Activated CD8-positive, alpha-beta T cell treated with anti-CD3 and anti-CD28 coated beads for 36 hours (primary cell): Measurements from ENCODE around the gene PLPPR2. TPM values are rescaled to one million over a fixed set of nuclear protein-coding genes. Genes with fewer than 3 reads are reported as not detected.

Experiments used
- ATAC-seq: fragments of 200-7000 bp; cut with Tn5 transposase; one replicate; pipeline ENCODE4 v1.10.0; 2021; ENCODE audit warnings: mild to moderate bottlenecking, moderate library complexity
- CTCF ChIA-PET: fragments of 350-600 bp; sonication (Branson Sonifier 250); formaldehyde crosslinking; loops from one replicate; lab custom pipeline; 2021; ENCODE audit warnings: antibody characterized with exemption; lab: Charles Lee
- POLR2A ChIA-PET: fragments of 350-600 bp; sonication (Branson Sonifier 250); formaldehyde crosslinking; loops from one replicate; lab custom pipeline; 2021; ENCODE audit warnings: antibody characterized with exemption; lab: Charles Lee
- DNase-seq: peaks from one replicate; pipeline ENCODE4 v3.0.0-alpha.2; 2020
- H3K27ac Mint-ChIP-seq: one replicate; pipeline ENCODE4 v1.8.0; 2021; ENCODE audit warnings: mild to moderate bottlenecking, mixed read lengths
- H3K27me3 Mint-ChIP-seq: one replicate; pipeline ENCODE4 v1.8.0; 2021; ENCODE audit warnings: mixed read lengths
- H3K36me3 Mint-ChIP-seq: one replicate; pipeline ENCODE4 v1.8.0; 2021; ENCODE audit warnings: low read depth, mixed read lengths
- H3K4me1 Mint-ChIP-seq: one replicate; pipeline ENCODE4 v1.8.0; 2021; ENCODE audit warnings: low read depth, mixed read lengths
- H3K4me3 Mint-ChIP-seq: one replicate; pipeline ENCODE4 v1.8.0; 2021; ENCODE audit warnings: mild to moderate bottlenecking, moderate library complexity, mixed read lengths
- H3K9me3 Mint-ChIP-seq: one replicate; pipeline ENCODE4 v1.8.0; 2021; ENCODE audit warnings: mixed read lengths
- CTCF ChIP-seq: fragments of 200-600 bp; IDR thresholded peaks from one replicate; pipeline ENCODE4 v1.8.0; 2022; ENCODE audit warnings: antibody characterized with exemption, mild to moderate bottlenecking
- intact Hi-C: fragments of 100-400 bp; cut with micrococcal nuclease; formaldehyde crosslinking; loops from one replicate; pipeline ENCODE4 v1.10.0; 2022
- total RNA-seq, 2 experiments: library from RNA; stranded (reverse); gene quantifications; one replicate each; pipeline ENCODE4 v1.2.3, GENCODE V29; 2021

Gene PLPPR2
- total RNA-seq, 2 experiments from 2014 or later = 1.2 to 1.8 TPM

- H3K27ac Mint-ChIP-seq = no peak overlapping the region
- intact Hi-C loops = no loop called here
- ATAC-seq (no peak), DNase-seq (no peak)
- no peak for TF ChIP-seq CTCF
- H3K4me3 Mint-ChIP-seq = no peak overlapping the region
- POLR2A ChIA-PET = no interaction called here
- H3K36me3 Mint-ChIP-seq = no peaks in the 10 kb centered on the region
- H3K4me1 Mint-ChIP-seq = no peaks in the 10 kb centered on the region
- CTCF ChIA-PET = no interaction called here
- peaks cover 6% of the 10 kb centered on the region for H3K27me3 Mint-ChIP-seq
- H3K9me3 Mint-ChIP-seq = no peaks in the 10 kb centered on the region
Measured at GRCh38 chr19:11397089-11397610, 41.9 kb downstream of the PLPPR2 start.

GRCh38 chr19:11399667-11400066, 44.4 kb downstream of the PLPPR2 start:
- intact Hi-C loops = no loop called here
- Mint-ChIP-seq H3K36me3 (no peaks in the 10 kb centered on the region), H3K4me3 (no peak overlapping the region), H3K27ac (no peak overlapping the region), H3K27me3 (peaks cover 6% of the 10 kb centered on the region), H3K9me3 (no peaks in the 10 kb centered on the region), H3K4me1 (no peaks in the 10 kb centered on the region)
- POLR2A ChIA-PET = no interaction called here
- CTCF ChIA-PET = no interaction called here
- no peak for DNase-seq
- TF ChIP-seq CTCF = no peak
- no peak for ATAC-seq

DNA sequence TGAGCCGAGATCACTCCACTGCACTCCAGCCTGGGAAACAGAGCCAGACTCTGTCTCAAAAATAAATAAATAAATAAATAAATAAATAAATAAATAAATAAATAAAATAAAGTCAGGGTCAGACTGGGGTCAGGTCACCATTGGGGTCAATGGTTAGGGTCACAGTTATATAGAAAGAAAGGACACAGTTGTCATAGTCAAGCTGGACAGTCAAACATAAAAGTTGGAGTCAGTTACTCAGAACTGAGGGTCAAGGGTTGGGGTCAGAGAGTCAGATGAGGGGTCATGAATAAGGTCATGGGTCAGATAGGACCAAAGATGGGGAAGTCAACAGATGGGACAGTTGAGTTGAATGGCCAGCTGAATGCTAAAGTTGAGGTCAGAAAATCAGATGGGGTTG, 45.6 kb downstream of the PLPPR2 start:
- Mint-ChIP-seq H3K4me1 (no peaks in the 10 kb centered on the region), H3K36me3 (no peaks in the 10 kb centered on the region), H3K9me3 (no peaks in the 10 kb centered on the region), H3K27ac (no peak overlapping the region), H3K27me3 (peaks cover 3% of the 10 kb centered on the region), H3K4me3 (no peak overlapping the region)
- intact Hi-C loops = no loop called here
- ChIA-PET POLR2A (no interaction called here), CTCF (interaction anchor here (0.8 kb wide), 1 partner anchor 18 kb away, joined by 3 read pairs; no protein-coding TSS in a partner anchor)
- ATAC-seq (no peak), DNase-seq (no peak)
- TF ChIP-seq CTCF = no peak

DNA sequence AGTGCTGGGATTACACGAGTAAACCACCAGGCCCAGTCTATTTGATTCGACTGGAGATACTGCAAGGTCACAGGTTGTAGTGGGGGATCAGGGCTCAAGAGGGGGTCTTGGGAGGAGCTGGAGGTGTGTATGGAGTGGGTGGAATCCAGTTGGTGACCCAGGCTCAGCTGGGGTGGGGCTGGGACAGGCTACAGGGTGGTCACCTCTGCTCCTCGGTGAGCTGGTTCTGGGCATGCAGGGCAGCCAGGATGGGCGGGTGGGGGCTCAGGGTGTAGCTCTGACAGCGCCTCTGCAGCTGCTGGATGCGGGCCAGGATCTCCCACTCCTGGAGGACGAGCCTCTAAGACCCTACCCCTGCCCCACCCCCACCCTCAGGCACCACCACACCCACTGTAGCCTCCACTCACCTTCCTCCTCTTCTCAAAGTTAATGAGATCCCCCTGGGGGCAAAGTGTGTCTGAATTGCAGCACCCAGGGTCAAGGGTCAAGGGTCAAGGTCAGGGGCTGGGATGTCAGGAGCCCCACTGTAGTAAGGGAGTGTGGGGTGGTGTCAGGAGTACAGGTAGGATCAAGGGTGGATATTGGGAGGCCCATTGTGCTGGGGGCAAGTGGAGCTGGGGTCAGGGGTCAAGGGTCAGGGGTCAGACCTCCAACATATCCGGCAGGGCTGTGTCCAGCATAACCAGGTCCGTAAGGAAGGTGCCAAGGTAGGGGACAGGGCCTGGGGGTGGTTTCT, 46.7 kb downstream of the PLPPR2 start:
- ATAC-seq (no peak), DNase-seq (no peak)
- Mint-ChIP-seq H3K27me3 (peaks cover 6% of the 10 kb centered on the region), H3K27ac (no peak overlapping the region), H3K36me3 (no peaks in the 10 kb centered on the region), H3K4me3 (no peak overlapping the region), H3K9me3 (no peaks in the 10 kb centered on the region), H3K4me1 (no peaks in the 10 kb centered on the region)
- intact Hi-C loops = no loop called here
- ChIA-PET POLR2A (no interaction called here), CTCF (interaction anchor here (0.6 kb wide), 1 partner anchor 10 kb away, joined by 3 read pairs; no protein-coding TSS in a partner anchor)
- no peak for TF ChIP-seq CTCF

DNA sequence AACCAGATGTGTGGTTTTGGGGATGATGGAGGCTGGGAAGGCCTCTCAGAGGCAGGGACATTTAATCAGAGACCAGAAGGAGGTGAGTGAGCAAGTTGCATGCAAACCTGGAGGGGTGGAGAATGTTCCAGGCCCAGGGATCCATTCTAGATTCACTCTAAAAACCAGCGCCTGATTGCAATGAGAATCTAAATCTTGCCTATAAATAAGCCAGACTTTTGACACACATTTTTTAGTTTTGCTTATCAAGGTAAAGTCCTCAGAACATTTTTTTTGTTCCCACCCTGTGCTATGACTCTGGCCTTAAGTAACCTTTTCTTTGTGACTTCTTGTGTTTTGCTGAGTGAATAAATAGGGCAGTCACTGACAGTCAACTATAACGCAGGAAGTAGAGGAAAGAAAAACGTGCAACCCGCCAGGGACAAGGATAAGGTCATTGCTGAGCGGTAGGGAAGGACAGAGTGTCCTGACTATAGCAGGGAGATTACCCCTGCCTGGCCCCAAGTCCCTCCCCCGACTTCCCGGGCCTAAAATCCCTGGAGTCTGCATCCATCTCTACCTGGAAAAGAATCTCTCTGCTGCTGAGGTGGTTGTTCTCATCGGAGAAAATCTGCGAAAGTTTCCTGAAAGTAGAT, 49.5 kb downstream of the PLPPR2 start:
- no peak for TF ChIP-seq CTCF
- H3K4me1 Mint-ChIP-seq = no peaks in the 10 kb centered on the region
- no peak overlapping the region for H3K4me3 Mint-ChIP-seq
- no peaks in the 10 kb centered on the region for H3K9me3 Mint-ChIP-seq
- POLR2A ChIA-PET = no interaction called here
- no peaks in the 10 kb centered on the region for H3K36me3 Mint-ChIP-seq
- H3K27ac Mint-ChIP-seq = no peak overlapping the region
- CTCF ChIA-PET = no interaction called here
- no peak for ATAC-seq
- intact Hi-C loops = no loop called here
- DNase-seq = no peak
- peaks cover 6% of the 10 kb centered on the region for H3K27me3 Mint-ChIP-seq
